Thyroid gland (tissue), 4 donors: ENCODE results near the gene THRB. TPM values are rescaled to one million over a fixed set of nuclear protein-coding genes. Genes with fewer than 3 reads are reported as not detected.

Experiments used
- DNase-seq, 2 donors: peaks; one replicate each; pipeline ENCODE4 v3.0.0-alpha.2; 2019
- H3K27ac ChIP-seq, 3 donors: fragments of 200-600 bp; sonication (generic); 1 replicate in 2 of 3; 2 replicates in 1 of 3; pipeline ENCODE4 v1.5.1; 2016 to 2019; ENCODE audit warnings: mild to moderate bottlenecking in 1 of 3, moderate library complexity in 1 of 3
- H3K27me3 ChIP-seq: fragments of 200-600 bp; sonication (generic); one replicate; pipeline ENCODE4 v1.5.1; 2019
- H3K36me3 ChIP-seq, 2 donors: fragments of 200-600 bp; sonication (generic); one replicate each; pipeline ENCODE4 v1.5.1; 2016 to 2019
- H3K4me1 ChIP-seq, 2 donors: fragments of 200-600 bp; sonication (generic); one replicate each; pipeline ENCODE4 v1.5.1; 2017 to 2019
- H3K4me3 ChIP-seq, 3 donors: fragments of 200-600 bp; sonication (generic); replicated peaks in 1 of 3; 1 replicate in 2 of 3; 2 replicates in 1 of 3; pipeline ENCODE4 v1.5.1; 2016; ENCODE audit warnings: mild to moderate bottlenecking in 1 of 3
- H3K9me3 ChIP-seq: fragments of 200-600 bp; sonication (generic); one replicate; pipeline ENCODE4 v1.5.1; 2017
- POLR2A ChIP-seq, 2 donors: fragments of 450-650 bp; IDR thresholded peaks; one replicate each; pipeline ENCODE4 v1.6.1; 2017; ENCODE audit warnings: antibody characterized with exemption in 2 of 2, mild to moderate bottlenecking in 2 of 2, moderate library complexity in 1 of 2
- WGBS, 2 donors: methylation state at CpG; one replicate each; pipeline ENCODE4 v1.1.5; 2017; 5-methylcytosine and 5-hydroxymethylcytosine counted together
- intact Hi-C: fragments of 100-400 bp; cut with DNase I; formaldehyde crosslinking; loops from one replicate; pipeline ENCODE4 v1.15.1; 2023
- total RNA-seq, 4 donors: library from RNA; depleted of rRNA; stranded (reverse); fragments of >200 nt; gene quantifications; one replicate each; pipeline ENCODE4 v1.2.3, GENCODE V29; 2016
- TF ChIP-seq, protein P1 (sequence below), 6 experiments: fragments of 200-600 bp in 3 of 6; fragments of 450-650 bp in 3 of 6; sonication (generic) in 3 of 6; IDR thresholded peaks; one replicate each; pipeline ENCODE4 v1.5.1; 2016 to 2019; ENCODE audit warnings: antibody characterized with exemption in 6 of 6, mild to moderate bottlenecking in 2 of 6, inconsistent platforms in 1 of 6, moderate library complexity in 1 of 6

Gene THRB
- total RNA-seq, 4 donors from 2014 or later = 11.1 to 33.2 (median 13.4) TPM

DNA sequence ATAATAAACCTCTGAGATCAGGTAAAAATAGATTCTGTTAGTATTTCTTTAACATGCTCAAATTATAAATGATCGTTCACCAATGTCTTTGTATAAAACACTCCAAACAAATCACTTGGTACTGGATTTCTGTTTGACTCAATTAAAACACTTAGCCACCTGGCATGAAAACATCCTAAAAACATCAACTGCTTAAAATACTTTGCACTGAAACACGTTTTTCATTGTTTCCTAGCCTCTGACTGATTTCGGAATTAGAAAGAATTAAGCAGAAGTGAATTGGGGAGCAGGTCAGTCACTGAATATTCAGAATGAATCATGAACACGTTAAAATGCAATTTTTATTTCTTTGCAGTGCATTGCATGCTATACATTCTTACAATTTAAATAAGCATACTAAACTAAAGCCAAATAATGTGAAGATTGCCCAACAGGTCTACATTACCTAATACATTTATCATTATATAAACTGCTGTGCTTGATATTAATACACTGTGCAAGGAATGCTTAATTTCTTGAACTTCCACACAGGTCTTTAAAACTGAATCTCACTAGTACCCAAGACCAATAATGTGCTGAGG is 1.6 kb downstream of the THRB start:
- H3K9me3 ChIP-seq = no peaks in the 10 kb centered on the region
- intact Hi-C loops = loop anchor here (10.0 kb wide), 2 partner anchors 228 to 498 kb away; no protein-coding TSS in a partner anchor
- no peak for DNase-seq
- no peak overlapping the region for H3K27ac ChIP-seq
- TF ChIP-seq, protein P1, sequence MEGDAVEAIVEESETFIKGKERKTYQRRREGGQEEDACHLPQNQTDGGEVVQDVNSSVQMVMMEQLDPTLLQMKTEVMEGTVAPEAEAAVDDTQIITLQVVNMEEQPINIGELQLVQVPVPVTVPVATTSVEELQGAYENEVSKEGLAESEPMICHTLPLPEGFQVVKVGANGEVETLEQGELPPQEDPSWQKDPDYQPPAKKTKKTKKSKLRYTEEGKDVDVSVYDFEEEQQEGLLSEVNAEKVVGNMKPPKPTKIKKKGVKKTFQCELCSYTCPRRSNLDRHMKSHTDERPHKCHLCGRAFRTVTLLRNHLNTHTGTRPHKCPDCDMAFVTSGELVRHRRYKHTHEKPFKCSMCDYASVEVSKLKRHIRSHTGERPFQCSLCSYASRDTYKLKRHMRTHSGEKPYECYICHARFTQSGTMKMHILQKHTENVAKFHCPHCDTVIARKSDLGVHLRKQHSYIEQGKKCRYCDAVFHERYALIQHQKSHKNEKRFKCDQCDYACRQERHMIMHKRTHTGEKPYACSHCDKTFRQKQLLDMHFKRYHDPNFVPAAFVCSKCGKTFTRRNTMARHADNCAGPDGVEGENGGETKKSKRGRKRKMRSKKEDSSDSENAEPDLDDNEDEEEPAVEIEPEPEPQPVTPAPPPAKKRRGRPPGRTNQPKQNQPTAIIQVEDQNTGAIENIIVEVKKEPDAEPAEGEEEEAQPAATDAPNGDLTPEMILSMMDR (IDR thresholded peaks at IDR 0.05) = no peak
- TF ChIP-seq POLR2A (IDR thresholded peaks at IDR 0.05) = no peak
- no peaks in the 10 kb centered on the region for H3K36me3 ChIP-seq
- H3K27me3 ChIP-seq = no peaks in the 10 kb centered on the region
- H3K4me3 ChIP-seq = no peak overlapping the region
- H3K4me1 ChIP-seq = peaks cover 9 to 10% of the 10 kb centered on the region in 2 donors
- 71 to 78% methylated on average over 4 of the region's 4 CpGs for WGBS, 2 donors

DNA sequence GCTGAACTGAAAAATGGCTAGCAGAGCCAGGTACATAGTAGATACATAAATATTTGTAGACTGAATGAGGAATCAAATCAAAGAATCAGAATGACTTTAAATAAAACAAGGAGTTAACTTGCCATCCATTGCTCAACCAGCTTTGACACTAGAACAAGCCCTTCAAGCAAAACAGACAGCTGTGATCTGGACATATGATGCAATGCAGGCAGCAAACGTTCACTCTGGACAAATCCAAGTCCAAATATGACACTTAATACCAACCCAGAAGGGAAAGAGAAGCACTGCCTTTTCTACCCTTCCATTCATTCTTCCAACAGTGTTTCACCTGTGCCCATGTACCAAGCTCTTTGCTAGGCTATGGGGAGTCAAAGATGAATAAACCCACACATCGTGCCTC is 4.5 kb downstream of the THRB start:
- DNase-seq = peak in 1 of 2 donors; percentile 12
- intact Hi-C loops = loop anchor here (10.0 kb wide), 2 partner anchors 225 to 495 kb away; no protein-coding TSS in a partner anchor
- no peak overlapping the region for H3K27ac ChIP-seq

DNA sequence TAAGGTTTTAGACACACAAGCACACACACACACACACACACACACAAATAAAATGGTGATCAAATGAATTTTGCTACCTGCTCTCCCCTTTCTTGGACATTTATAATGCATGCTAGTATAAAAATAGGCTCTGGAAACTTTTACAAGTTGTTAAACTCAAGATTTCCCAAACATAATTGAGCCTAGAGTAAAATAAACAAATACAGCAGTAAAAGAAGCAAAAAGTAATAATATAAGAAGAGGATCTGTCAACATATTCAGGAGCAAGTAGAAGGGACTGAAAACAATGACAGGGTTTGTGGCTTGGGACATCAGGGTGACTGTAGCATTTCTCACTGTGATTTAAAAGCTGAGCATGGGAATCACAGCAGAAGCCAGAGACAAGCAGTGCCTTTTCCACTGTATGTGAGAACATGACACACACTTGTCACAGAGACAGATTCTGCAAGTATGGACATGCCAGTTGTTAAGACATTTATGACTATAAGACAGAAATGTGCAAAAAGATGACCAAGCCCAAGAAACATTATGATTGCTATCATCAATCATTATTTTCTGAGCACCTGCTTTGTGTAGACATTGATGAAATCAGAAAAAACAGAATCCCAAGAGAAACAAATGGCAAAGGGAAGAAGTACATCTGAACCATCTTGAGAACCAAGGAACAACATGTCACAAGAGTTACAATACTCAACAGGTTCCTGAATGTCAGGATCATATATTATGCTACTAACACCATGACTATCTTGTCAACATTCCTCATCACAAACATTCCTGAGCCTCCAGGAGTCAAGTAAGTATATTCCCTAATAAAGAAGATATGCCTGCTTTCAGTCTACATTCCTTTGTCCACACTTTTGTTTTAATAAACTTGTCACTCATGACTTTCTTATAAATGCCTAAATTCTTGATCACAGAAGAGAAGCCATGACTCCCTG is 7.1 kb downstream of the THRB start:
- intact Hi-C loops = no loop called here
- Histone ChIP-seq H3K27ac (no peak overlapping the region), H3K9me3 (no peaks in the 10 kb centered on the region), H3K4me1 (peaks cover 0 to 3% of the 10 kb centered on the region in 2 donors), H3K27me3 (no peaks in the 10 kb centered on the region), H3K36me3 (no peaks in the 10 kb centered on the region), H3K4me3 (no peak overlapping the region)
- TF ChIP-seq, protein P1 (IDR thresholded peaks at IDR 0.05) = no peak
- TF ChIP-seq POLR2A (IDR thresholded peaks at IDR 0.05) = no peak
- no peak for DNase-seq

More for the DNA sequence above, 4.5 kb downstream of the THRB start:
- 47 to 60% methylated on average over 2 of the region's 2 CpGs for WGBS, 2 donors
- no peaks in the 10 kb centered on the region for H3K9me3 ChIP-seq
- H3K4me1 ChIP-seq = peaks cover 0 to 3% of the 10 kb centered on the region in 2 donors
- H3K27me3 ChIP-seq = no peaks in the 10 kb centered on the region
- no peak for TF ChIP-seq POLR2A (IDR thresholded peaks at IDR 0.05)
- TF ChIP-seq, protein P1 (IDR thresholded peaks at IDR 0.05) = no peak
- H3K4me3 ChIP-seq = no peak overlapping the region
- H3K36me3 ChIP-seq = no peaks in the 10 kb centered on the region

DNA sequence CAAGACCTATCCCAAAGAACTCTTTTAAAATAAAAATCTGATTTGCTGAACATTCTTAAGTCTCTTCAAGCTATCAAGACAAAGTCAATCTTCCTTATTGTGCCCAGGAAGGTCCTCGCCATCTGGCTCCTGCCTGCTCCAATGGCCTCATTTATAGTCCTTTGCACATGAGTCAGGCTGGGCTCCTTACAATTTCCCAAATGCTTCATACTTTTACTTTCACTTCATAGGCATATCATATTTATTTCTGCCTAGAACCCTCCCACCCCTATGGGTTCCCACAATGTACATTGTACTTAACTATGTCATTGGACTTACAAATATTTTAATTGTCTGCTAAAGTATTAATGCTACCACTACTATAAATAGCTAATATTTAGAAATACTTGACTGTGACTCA is 9.1 kb downstream of the THRB start:
- H3K36me3 ChIP-seq = no peaks in the 10 kb centered on the region
- intact Hi-C loops = no loop called here
- TF ChIP-seq, protein P1 (IDR thresholded peaks at IDR 0.05) = no peak
- TF ChIP-seq POLR2A (IDR thresholded peaks at IDR 0.05) = no peak
- peaks cover 0 to 3% of the 10 kb centered on the region in 2 donors for H3K4me1 ChIP-seq
- H3K27ac ChIP-seq = no peak overlapping the region
- DNase-seq = no peak
- H3K27me3 ChIP-seq = no peaks in the 10 kb centered on the region
- no peak overlapping the region for H3K4me3 ChIP-seq
- 88 to 97% methylated on average over 1 of the region's 1 CpG for WGBS, 2 donors
- H3K9me3 ChIP-seq = no peaks in the 10 kb centered on the region

DNA sequence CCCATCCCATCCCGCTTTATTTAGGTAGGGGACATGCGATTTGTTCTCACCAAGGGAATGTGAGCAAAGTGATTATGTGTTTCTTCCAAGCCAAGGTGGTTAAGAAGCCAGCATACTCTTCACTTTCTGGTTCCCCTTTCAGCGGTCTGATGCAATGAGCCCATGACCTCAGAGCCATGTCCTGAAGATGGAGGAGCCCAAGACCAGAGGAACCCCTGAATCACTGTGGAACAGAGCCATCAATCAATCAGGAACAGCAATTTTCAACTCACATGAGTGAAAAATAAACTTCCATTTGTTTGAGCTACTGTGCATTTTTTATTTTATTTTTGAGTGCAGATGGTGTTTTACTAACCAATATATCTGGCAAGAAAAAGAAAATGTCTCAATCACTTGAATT is 10.8 kb downstream of the THRB start:
- H3K27ac ChIP-seq = no peak overlapping the region
- TF ChIP-seq POLR2A (IDR thresholded peaks at IDR 0.05) = no peak
- TF ChIP-seq, protein P1 (IDR thresholded peaks at IDR 0.05) = no peak
- H3K27me3 ChIP-seq = no peaks in the 10 kb centered on the region
- no peaks in the 10 kb centered on the region for H3K9me3 ChIP-seq
- DNase-seq = no peak
- H3K36me3 ChIP-seq = no peaks in the 10 kb centered on the region
- peaks cover 0 to 3% of the 10 kb centered on the region in 2 donors for H3K4me1 ChIP-seq
- no peak overlapping the region for H3K4me3 ChIP-seq
- intact Hi-C loops = no loop called here
- WGBS, 2 donors = 88 to 97% methylated on average over 3 of the region's 3 CpGs
